ENCODE measurements around the gene PODN.

PODN gene

GRCh38 chr1:53049574-53049967 is 12.4 kb upstream of the PODN start:
- no peak overlapping the region for H3K4me3 ChIP-seq (ENCODE audit: low read depth, low read length)
- DNase-seq (ENCODE audit: low read depth), result no peak
- TF ChIP-seq CTCF (IDR thresholded peaks at IDR 0.05; ENCODE audit: control insufficient read depth, extremely low read depth, insufficient read depth), result no peak

DNA sequence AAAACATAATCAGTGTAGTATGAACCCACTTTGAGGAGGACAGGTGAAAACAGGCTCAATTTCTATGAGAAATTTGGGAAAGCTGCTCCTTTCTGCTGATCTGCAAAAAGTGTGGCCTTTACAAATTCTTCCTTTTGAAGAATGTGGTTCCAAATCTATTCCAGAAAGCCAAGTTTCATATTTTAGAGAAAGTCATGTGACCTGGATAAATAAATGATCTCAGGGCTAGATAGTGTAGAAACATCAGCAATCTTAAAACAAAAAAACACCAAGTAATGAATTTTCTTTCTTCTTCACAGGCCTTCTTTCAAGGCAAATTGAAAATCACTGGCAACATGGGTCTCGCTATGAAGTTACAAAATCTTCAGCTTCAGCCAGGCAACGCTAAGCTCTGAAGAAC is 11.7 kb upstream of the PODN start:
- DNase-seq (ENCODE audit: low read depth), result no peak
- no peak overlapping the region for H3K4me3 ChIP-seq (ENCODE audit: low read depth, low read length)
- no peak for TF ChIP-seq CTCF (IDR thresholded peaks at IDR 0.05; ENCODE audit: control insufficient read depth, extremely low read depth, insufficient read depth)

- DNase-seq (ENCODE audit: low read depth), result no peak
- H3K4me3 ChIP-seq (ENCODE audit: low read depth, low read length), result no peak overlapping the region
- no peak for TF ChIP-seq CTCF (IDR thresholded peaks at IDR 0.05; ENCODE audit: control insufficient read depth, extremely low read depth, insufficient read depth)
Measured at GRCh38 chr1:53051676-53052075, 10.3 kb upstream of the PODN start.

DNA sequence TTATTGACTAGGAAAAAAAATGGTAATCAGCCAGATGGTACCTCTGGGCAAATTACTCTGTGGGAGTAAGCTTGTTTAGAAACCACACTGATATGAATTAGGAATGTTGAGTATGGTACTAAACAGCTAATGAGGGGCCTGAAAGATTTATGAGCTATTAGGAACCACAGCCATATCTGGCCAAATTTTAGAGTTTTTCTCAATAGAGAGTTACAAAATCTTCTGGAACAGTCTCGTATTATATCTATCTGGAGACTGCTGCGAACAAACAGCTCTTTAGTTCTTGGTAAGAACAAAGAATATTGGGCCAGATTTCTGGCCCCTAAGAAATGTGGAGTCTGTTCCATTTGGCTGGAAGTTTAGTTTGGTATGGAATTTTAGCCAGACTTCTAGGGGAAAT is 4.9 kb upstream of the PODN start:
- no peak for DNase-seq (ENCODE audit: low read depth)
- TF ChIP-seq CTCF (IDR thresholded peaks at IDR 0.05; ENCODE audit: control insufficient read depth, extremely low read depth, insufficient read depth), result no peak

GRCh38 chr1:53060579-53060978 is 1.4 kb upstream of the PODN start:
- no peak for TF ChIP-seq CTCF (IDR thresholded peaks at IDR 0.05; ENCODE audit: control insufficient read depth, extremely low read depth, insufficient read depth)

More for the DNA sequence above, 4.9 kb upstream of the PODN start:
- no peak overlapping the region for H3K4me3 ChIP-seq (ENCODE audit: low read depth, low read length)

DNA sequence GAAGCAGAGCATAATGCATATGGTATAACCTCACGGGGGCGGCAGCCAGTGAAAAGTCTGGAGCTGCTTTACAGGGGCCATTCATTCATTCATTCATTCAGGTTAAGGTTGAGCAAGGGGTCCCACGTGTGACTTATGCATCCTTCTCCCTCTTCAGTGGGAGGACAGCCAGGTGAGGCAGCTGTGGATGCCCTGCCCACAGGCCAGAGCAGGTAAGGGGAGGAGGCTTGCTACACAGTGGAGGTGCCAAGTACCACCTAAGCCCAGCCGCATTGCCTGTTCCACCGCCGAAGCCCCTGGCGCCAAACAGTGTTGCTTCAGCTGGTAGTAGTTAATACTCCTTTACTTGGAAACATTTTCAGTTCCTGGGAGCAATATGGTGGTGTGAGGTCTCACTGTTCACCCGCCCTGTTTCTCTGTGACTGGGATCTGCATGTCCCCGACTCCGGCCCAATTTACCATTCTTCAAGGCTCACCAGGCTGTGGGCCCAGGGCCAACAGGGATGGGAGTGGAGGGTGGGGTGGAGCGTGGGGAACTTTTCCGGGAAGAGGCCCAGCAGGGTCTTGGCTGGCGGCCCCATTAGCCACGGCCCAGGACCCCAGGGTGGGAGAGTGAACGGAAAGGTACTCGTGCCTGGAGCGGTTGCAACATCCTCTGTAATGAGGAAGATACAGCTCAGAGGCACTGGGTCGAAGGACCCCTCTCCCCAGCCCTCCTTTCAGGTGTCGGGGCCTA is 722 bp upstream of the PODN start:
- no peak for DNase-seq (ENCODE audit: low read depth)
- no peak for TF ChIP-seq CTCF (IDR thresholded peaks at IDR 0.05; ENCODE audit: control insufficient read depth, extremely low read depth, insufficient read depth)
- H3K4me3 ChIP-seq (ENCODE audit: low read depth, low read length), result no peak overlapping the region

More at GRCh38 chr1:53060579-53060978, 1.4 kb upstream of the PODN start:
- no peak overlapping the region for H3K4me3 ChIP-seq (ENCODE audit: low read depth, low read length)
- no peak for DNase-seq (ENCODE audit: low read depth)

Measured in LNCaP clone FGC (cell line).